Stimulated activated CD4-positive, alpha-beta T cell treated with anti-CD3 and anti-CD28 coated beads, Interleukin-4, amount 100 ng/mL, for 4 hours (primary cell): Measurements from ENCODE around the gene TEC.
A peak's percentile ranks its signal among the peaks of the same experiment; 100 is the strongest.

Source experiments
- DNase-seq, 2 experiments: peaks; one replicate each; pipeline ENCODE4 v3.0.0-alpha.2; 2020

TEC gene

GRCh38 chr4:48153791-48154550, 115.7 kb downstream of the TEC start:
- no peak for DNase-seq

- no peak for DNase-seq
Measured at GRCh38 chr4:48152259-48152658, 117.4 kb downstream of the TEC start.

- no peak for DNase-seq
Measured at GRCh38 chr4:48149827-48150370, 119.7 kb downstream of the TEC start.

GRCh38 chr4:48147621-48148020, 122.0 kb downstream of the TEC start:
- no peak for DNase-seq

GRCh38 chr4:48141048-48141447, 128.6 kb downstream of the TEC start:
- no peak for DNase-seq

GRCh38 chr4:48139691-48140090, 129.9 kb downstream of the TEC start:
- DNase-seq, result no peak

- DNase-seq, result no peak
Measured at GRCh38 chr4:48138936-48139335, 130.7 kb downstream of the TEC start.

GRCh38 chr4:48138511-48138910, 131.1 kb downstream of the TEC start:
- no peak for DNase-seq

GRCh38 chr4:48137846-48138245, 131.8 kb downstream of the TEC start:
- no peak for DNase-seq

GRCh38 chr4:48134081-48134480, 135.6 kb downstream of the TEC start, which contains the start of gene TXK:
Gene TXK, minus strand, starts transcription at chr4:48134250. Its CDS starts 80 bp downstream, at chr4:48134170.
- DNase-seq, result no peak

GRCh38 chr4:48133669-48134068, 136.0 kb downstream of the TEC start:
- no peak for DNase-seq

- DNase-seq, result no peak
Measured at GRCh38 chr4:48131736-48132135, 137.9 kb downstream of the TEC start.

- no peak for DNase-seq
Measured at GRCh38 chr4:48130100-48130499, 139.5 kb downstream of the TEC start.

GRCh38 chr4:48129307-48130014, 140.2 kb downstream of the TEC start:
- DNase-seq, result peak in 1 of 2 experiments; percentile 37

GRCh38 chr4:48127682-48128404, 141.8 kb downstream of the TEC start:
- DNase-seq, result peak; percentile 48 to 63

- no peak for DNase-seq
Measured at GRCh38 chr4:48127231-48127630, 142.4 kb downstream of the TEC start.

- DNase-seq, result no peak
Measured at GRCh38 chr4:48126621-48127020, 143.0 kb downstream of the TEC start.

- no peak for DNase-seq
Measured at GRCh38 chr4:48124870-48125269, 144.8 kb downstream of the TEC start.

- no peak for DNase-seq
Measured at GRCh38 chr4:48122756-48123155, 146.9 kb downstream of the TEC start.

GRCh38 chr4:48121180-48121579, 148.5 kb downstream of the TEC start:
- DNase-seq, result no peak

GRCh38 chr4:48120132-48120531, 149.5 kb downstream of the TEC start:
- DNase-seq, result no peak

- DNase-seq, result no peak
Measured at GRCh38 chr4:48119646-48120045, 150.0 kb downstream of the TEC start.

- DNase-seq, result no peak
Measured at GRCh38 chr4:48118081-48118480, 151.6 kb downstream of the TEC start.
